ENCODE results near the gene GNAO1. TPM values are rescaled to one million over a fixed set of nuclear protein-coding genes. Genes with fewer than 3 reads are reported as not detected.

The GNAO1 gene
- total and polyA plus RNA-seq, 2 of the 13 experiments (the other 11 are each of a cell fraction or from before 2014, with no cell fraction given), result not detected

DNA sequence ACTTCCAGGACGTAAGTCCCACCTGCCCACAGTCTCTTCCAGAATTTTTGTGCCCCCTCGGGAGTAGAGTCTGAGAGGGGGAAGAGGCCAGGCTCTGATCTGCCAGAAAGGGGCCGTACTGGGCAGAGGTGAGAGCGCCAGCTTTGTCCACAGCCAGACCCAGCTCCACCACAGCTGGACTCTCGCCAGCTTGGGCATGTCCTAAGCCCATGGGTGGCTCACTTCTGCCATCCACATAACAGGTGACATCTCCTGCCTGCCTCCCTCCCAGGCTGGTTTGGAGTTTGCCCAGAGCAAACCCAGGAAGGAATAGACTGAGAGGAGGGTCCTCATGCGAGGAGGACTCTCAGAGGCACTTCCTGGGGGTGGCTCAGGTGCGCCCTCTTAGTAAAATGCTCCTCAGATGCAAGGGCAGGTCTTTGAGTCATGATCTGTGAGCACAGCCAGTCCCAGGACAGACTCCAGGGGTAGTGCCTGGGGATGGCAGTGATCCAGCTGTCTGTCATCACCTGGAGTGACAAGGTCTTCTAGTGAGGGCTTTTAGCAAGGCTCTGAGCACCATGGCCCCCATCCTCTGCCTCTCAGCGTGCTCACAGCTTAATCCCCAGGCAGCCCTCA lies 144.9 kb downstream of the GNAO1 start:
- intact Hi-C loops (cut with micrococcal nuclease; ENCODE audit: unreplicated experiment) (no loop called here), in situ Hi-C loops (cut with HindIII; ENCODE audit: extremely low pct_ligation_motif_present, low pct_unique_long_range_greater_than_20kb) (no loop called here)
- Histone ChIP-seq H3K79me2 (ENCODE audit: insufficient read depth, low read length) (no peaks in the 10 kb centered on the region), H3K36me3 (replicated peaks in 1 of 2; ENCODE audit: control insufficient read depth in 1 of 2, insufficient read depth in 2 of 2, low read length in 2 of 2) (no peaks in the 10 kb centered on the region), H2AFZ (ENCODE audit: low read length) (no peak overlapping the region), H3K27ac (ENCODE audit: extremely low read length, insufficient read depth, low read length) (no peak overlapping the region), H3K27me3 (ENCODE audit: control insufficient read depth in 1 of 2, insufficient read depth in 2 of 2, low read length in 2 of 2) (peaks cover 7 to 71% of the 10 kb centered on the region in 2 experiments; a peak in 4 of 5 replicates), H3K4me1 (ENCODE audit: insufficient read depth, low read length) (no peaks in the 10 kb centered on the region), H3K9ac (ENCODE audit: insufficient read depth, low read depth, low read length) (no peak overlapping the region), H3K9me3 (ENCODE audit: low read length) (no peaks in the 10 kb centered on the region), H3K4me2 (ENCODE audit: low read depth, low read length) (no peak overlapping the region), H3K4me3 (replicated peaks in 1 of 3; ENCODE audit: insufficient read depth in 1 of 3, low read depth in 2 of 3, low read length in 3 of 3) (no peak overlapping the region), H4K20me1 (ENCODE audit: insufficient read depth, low read length) (no peaks in the 10 kb centered on the region)
- peak; percentile 81 for TF ChIP-seq ZNF263 (CRISPR knock-in tag; IDR thresholded peaks at IDR 0.05)
- no peak for TF ChIP-seq REL (CRISPR knock-in tag; conservative IDR thresholded peaks at IDR 0.05)
- no peak for TF ChIP-seq YY1 (IDR thresholded peaks at IDR 0.05; ENCODE audit: insufficient read depth, insufficient replicate concordance, low read depth, low read length)
- TF ChIP-seq, protein P1, sequence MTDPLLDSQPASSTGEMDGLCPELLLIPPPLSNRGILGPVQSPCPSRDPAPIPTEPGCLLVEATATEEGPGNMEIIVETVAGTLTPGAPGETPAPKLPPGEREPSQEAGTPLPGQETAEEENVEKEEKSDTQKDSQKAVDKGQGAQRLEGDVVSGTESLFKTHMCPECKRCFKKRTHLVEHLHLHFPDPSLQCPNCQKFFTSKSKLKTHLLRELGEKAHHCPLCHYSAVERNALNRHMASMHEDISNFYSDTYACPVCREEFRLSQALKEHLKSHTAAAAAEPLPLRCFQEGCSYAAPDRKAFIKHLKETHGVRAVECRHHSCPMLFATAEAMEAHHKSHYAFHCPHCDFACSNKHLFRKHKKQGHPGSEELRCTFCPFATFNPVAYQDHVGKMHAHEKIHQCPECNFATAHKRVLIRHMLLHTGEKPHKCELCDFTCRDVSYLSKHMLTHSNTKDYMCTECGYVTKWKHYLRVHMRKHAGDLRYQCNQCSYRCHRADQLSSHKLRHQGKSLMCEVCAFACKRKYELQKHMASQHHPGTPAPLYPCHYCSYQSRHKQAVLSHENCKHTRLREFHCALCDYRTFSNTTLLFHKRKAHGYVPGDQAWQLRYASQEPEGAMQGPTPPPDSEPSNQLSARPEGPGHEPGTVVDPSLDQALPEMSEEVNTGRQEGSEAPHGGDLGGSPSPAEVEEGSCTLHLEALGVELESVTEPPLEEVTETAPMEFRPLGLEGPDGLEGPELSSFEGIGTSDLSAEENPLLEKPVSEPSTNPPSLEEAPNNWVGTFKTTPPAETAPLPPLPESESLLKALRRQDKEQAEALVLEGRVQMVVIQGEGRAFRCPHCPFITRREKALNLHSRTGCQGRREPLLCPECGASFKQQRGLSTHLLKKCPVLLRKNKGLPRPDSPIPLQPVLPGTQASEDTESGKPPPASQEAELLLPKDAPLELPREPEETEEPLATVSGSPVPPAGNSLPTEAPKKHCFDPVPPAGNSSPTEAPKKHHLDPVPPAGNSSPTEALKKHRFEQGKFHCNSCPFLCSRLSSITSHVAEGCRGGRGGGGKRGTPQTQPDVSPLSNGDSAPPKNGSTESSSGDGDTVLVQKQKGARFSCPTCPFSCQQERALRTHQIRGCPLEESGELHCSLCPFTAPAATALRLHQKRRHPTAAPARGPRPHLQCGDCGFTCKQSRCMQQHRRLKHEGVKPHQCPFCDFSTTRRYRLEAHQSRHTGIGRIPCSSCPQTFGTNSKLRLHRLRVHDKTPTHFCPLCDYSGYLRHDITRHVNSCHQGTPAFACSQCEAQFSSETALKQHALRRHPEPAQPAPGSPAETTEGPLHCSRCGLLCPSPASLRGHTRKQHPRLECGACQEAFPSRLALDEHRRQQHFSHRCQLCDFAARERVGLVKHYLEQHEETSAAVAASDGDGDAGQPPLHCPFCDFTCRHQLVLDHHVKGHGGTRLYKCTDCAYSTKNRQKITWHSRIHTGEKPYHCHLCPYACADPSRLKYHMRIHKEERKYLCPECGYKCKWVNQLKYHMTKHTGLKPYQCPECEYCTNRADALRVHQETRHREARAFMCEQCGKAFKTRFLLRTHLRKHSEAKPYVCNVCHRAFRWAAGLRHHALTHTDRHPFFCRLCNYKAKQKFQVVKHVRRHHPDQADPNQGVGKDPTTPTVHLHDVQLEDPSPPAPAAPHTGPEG (CRISPR knock-in tag; IDR thresholded peaks at IDR 0.05), result no peak
- TF ChIP-seq REXO4 (CRISPR knock-in tag; IDR thresholded peaks at IDR 0.05; ENCODE audit: borderline replicate concordance), result no peak
- TF ChIP-seq DPF2 (CRISPR knock-in tag; IDR thresholded peaks at IDR 0.05; ENCODE audit: borderline replicate concordance, low read depth), result no peak
- ChIA-PET POLR2A (no interaction called here), CTCF (ENCODE audit: low intra/inter-chr PET ratio, low total read pairs) (interaction anchor here (4.2 kb wide), 1 partner anchor 20 kb away, joined by 58 read pairs; no protein-coding TSS in a partner anchor)
- BruUV-seq (replicated peaks), result no TSS peak
- 24% methylated on average over 8 of the region's 8 CpGs for WGBS (ENCODE audit: low lambda C conversion rate)
- no peak for FAIRE-seq
- no peak for ATAC-seq
- DNase-seq (ENCODE audit: low spot score), result no peak

All from HepG2 (cell line).